Measurements from ENCODE around the gene GSN. TPM values are rescaled to one million over a fixed set of nuclear protein-coding genes. Genes with fewer than 3 reads are reported as not detected.

The GSN gene
- total RNA-seq, 1 donor from 2014 or later = 72.1 TPM

- no peak overlapping the region for H3K4me3 ChIP-seq
- no peaks in the 10 kb centered on the region for H3K27me3 ChIP-seq
- H3K79me2 ChIP-seq (ENCODE audit: low read depth) = no peaks in the 10 kb centered on the region
- H3K27ac ChIP-seq = no peak overlapping the region
- Mint-ChIP-seq H3K9me3 (no peaks in the 10 kb centered on the region), H3K4me3 (no peak overlapping the region), H3K4me1 (peaks cover 10% of the 10 kb centered on the region), H3K27me3 (ENCODE audit: insufficient read depth, low read depth) (no peaks in the 10 kb centered on the region), H3K36me3 (no peaks in the 10 kb centered on the region), H3K27ac (no peak overlapping the region)
- H2AFZ ChIP-seq (replicated peaks) = no peak overlapping the region
- peaks cover 15% of the 10 kb centered on the region for H3K36me3 ChIP-seq
- no peaks in the 10 kb centered on the region for H3K9me3 ChIP-seq (ENCODE audit: low read depth)
- no peaks in the 10 kb centered on the region for H3F3A ChIP-seq (ENCODE audit: low read depth)
- H4K20me1 ChIP-seq (ENCODE audit: low read depth) = no peaks in the 10 kb centered on the region
- H3K9ac ChIP-seq = no peak overlapping the region
- no peaks in the 10 kb centered on the region for H3K4me1 ChIP-seq
- no peak for DNase-seq (ENCODE audit: low spot score)
- TF ChIP-seq CTCF (IDR thresholded peaks at IDR 0.05) (no peak), EZH2phosphoT487 (IDR thresholded peaks at IDR 0.05) (no peak), EZH2 (IDR thresholded peaks at IDR 0.05) (no peak)
- H3K4me2 ChIP-seq = no peak overlapping the region
Observed at GRCh38 chr9:121350036-121350435, 82.1 kb downstream of the GSN start.

GRCh38 chr9:121350993-121351561, 83.1 kb downstream of the GSN start:
- Mint-ChIP-seq H3K27ac (no peak overlapping the region), H3K4me1 (peaks cover 10% of the 10 kb centered on the region), H3K9me3 (no peaks in the 10 kb centered on the region), H3K36me3 (no peaks in the 10 kb centered on the region), H3K4me3 (no peak overlapping the region), H3K27me3 (ENCODE audit: insufficient read depth, low read depth) (no peaks in the 10 kb centered on the region)
- H3K4me2 ChIP-seq = no peak overlapping the region
- H2AFZ ChIP-seq (replicated peaks) = no peak overlapping the region
- no peak overlapping the region for H3K9ac ChIP-seq
- H3K27me3 ChIP-seq = no peaks in the 10 kb centered on the region
- H3K9me3 ChIP-seq (ENCODE audit: low read depth) = no peaks in the 10 kb centered on the region
- H4K20me1 ChIP-seq (ENCODE audit: low read depth) = no peaks in the 10 kb centered on the region
- H3K4me1 ChIP-seq = no peaks in the 10 kb centered on the region
- no peak overlapping the region for H3K4me3 ChIP-seq
- DNase-seq (ENCODE audit: low spot score) = no peak
- peaks cover 15% of the 10 kb centered on the region for H3K36me3 ChIP-seq
- H3K79me2 ChIP-seq (ENCODE audit: low read depth) = no peaks in the 10 kb centered on the region
- no peaks in the 10 kb centered on the region for H3F3A ChIP-seq (ENCODE audit: low read depth)
- H3K27ac ChIP-seq = no peak overlapping the region
- TF ChIP-seq EZH2phosphoT487 (IDR thresholded peaks at IDR 0.05) (no peak), EZH2 (IDR thresholded peaks at IDR 0.05) (no peak), CTCF (IDR thresholded peaks at IDR 0.05) (no peak)

- H3K4me3 ChIP-seq = no peak overlapping the region
- H3K27me3 ChIP-seq = no peaks in the 10 kb centered on the region
- H3K36me3 Mint-ChIP-seq = no peaks in the 10 kb centered on the region
- H3K27ac ChIP-seq = no peak overlapping the region
- no peak overlapping the region for H3K4me3 Mint-ChIP-seq
- no peak overlapping the region for H3K27ac Mint-ChIP-seq
- H3F3A ChIP-seq (ENCODE audit: low read depth) = no peaks in the 10 kb centered on the region
- no peaks in the 10 kb centered on the region for H3K9me3 ChIP-seq (ENCODE audit: low read depth)
- no peaks in the 10 kb centered on the region for H3K4me1 ChIP-seq
- no peak overlapping the region for H3K4me2 ChIP-seq
- H3K79me2 ChIP-seq (ENCODE audit: low read depth) = no peaks in the 10 kb centered on the region
- no peak for DNase-seq (ENCODE audit: low spot score)
- H2AFZ ChIP-seq (replicated peaks) = no peak overlapping the region
- no peak for TF ChIP-seq EZH2phosphoT487 (IDR thresholded peaks at IDR 0.05)
- no peak for TF ChIP-seq EZH2 (IDR thresholded peaks at IDR 0.05)
- TF ChIP-seq CTCF (IDR thresholded peaks at IDR 0.05) = no peak
- H3K9me3 Mint-ChIP-seq = no peaks in the 10 kb centered on the region
- peaks cover 10% of the 10 kb centered on the region for H3K4me1 Mint-ChIP-seq
- no peaks in the 10 kb centered on the region for H4K20me1 ChIP-seq (ENCODE audit: low read depth)
- peaks cover 6% of the 10 kb centered on the region for H3K36me3 ChIP-seq
- H3K27me3 Mint-ChIP-seq (ENCODE audit: insufficient read depth, low read depth) = peaks cover 2% of the 10 kb centered on the region
- H3K9ac ChIP-seq = no peak overlapping the region
Observed at GRCh38 chr9:121353241-121354061, 85.5 kb downstream of the GSN start.

All from neural progenitor cell (in vitro differentiated cells).